Cardiac muscle cell (in vitro differentiated cells and primary cell): ENCODE results near the gene SLAMF1. TPM values are rescaled to one million over a fixed set of nuclear protein-coding genes. Genes with fewer than 3 reads are reported as not detected.
"Not testable (repeated sequence)": the region's sequence is repeated elsewhere in the genome, so short reads cannot be mapped to it uniquely, and the experiment has no call there.

ENCODE experiments used
- DNase-seq, 2 donors: peaks; one replicate each; pipeline versions ENCODE4 v3.0.0 to v3.0.0-alpha.2; 2010 to 2017; ENCODE audit warnings: low read depth in 1 of 2, low spot score in 1 of 2
- H3K27ac ChIP-seq: fragments of 200-600 bp; sonication (generic); 2 replicates; pipeline ENCODE4 v1.5.1; 2016
- H3K27me3 ChIP-seq: fragments of 200-600 bp; sonication (generic); 2 replicates; pipeline ENCODE4 v1.6.0; 2016; ENCODE audit warnings: control low read depth
- H3K36me3 ChIP-seq: fragments of 200-600 bp; sonication (generic); 2 replicates; pipeline ENCODE4 v1.5.1; 2016; ENCODE audit warnings: control low read depth
- H3K4me1 ChIP-seq: fragments of 200-600 bp; sonication (generic); 2 replicates; pipeline ENCODE4 v1.8.1; 2017; ENCODE audit warnings: low read depth, mild to moderate bottlenecking, mixed run types
- H3K4me3 ChIP-seq: fragments of 200-600 bp; sonication (generic); 2 replicates; pipeline ENCODE4 v1.5.1; 2016; ENCODE audit warnings: mild to moderate bottlenecking
- H3K9me3 ChIP-seq: fragments of 200-600 bp; sonication (generic); 2 replicates; pipeline ENCODE4 v1.5.1; 2017; ENCODE audit warnings: low read depth, mild to moderate bottlenecking, control low read depth
- CTCF ChIP-seq: IDR thresholded peaks from 2 replicates; pipeline ENCODE4 v1.5.1; 2012; ENCODE audit warnings: low read depth, mild to moderate bottlenecking, low read length
- polyA plus RNA-seq: library from polyadenylated mRNA; unstranded; fragments of >200 nt; fragmentation: Nextera tagmentation; extraction: Ambion mirVana; gene quantifications from 2 replicates; pipeline ENCODE4 v1.2.1, GENCODE V29; 2016
- total RNA-seq: library from RNA; depleted of rRNA; stranded (reverse); fragments of >200 nt; gene quantifications from 2 replicates; pipeline ENCODE4 v1.2.3, GENCODE V29; 2016

The SLAMF1 gene
- total and polyA plus RNA-seq, 2 experiments from 2014 or later: not detected

DNA sequence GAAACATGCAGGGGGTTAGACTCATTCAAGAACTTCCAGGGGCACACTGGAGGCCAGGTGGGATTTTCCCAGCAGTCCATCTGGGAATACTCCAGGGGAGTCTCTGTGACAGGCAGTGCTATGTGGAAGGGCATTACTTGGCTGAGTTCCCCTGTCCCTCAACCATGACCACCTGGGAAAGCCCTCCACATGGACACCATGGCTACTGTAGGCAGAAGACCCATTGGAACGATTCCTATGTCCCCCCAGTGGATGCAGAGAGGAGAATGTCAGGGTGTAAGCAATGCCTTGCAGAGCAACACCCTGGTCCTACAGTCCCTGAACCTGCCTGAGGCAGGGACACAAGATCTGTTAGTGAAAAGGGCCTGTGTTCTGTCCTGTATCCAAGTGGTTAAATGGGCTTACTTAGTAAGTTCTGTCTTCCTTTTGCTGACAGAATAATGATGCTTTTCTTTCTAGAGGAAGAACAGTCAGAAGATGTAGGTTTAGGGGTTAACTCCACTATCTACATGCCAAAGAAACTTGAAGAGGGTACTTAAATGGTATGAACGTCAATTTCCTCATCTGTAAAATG lies 13.4 kb downstream of the SLAMF1 start:
- H3K9me3 ChIP-seq: no peaks in the 10 kb centered on the region
- DNase-seq: no peak
- H3K4me3 ChIP-seq: no peak overlapping the region
- no peaks in the 10 kb centered on the region for H3K36me3 ChIP-seq
- no peaks in the 10 kb centered on the region for H3K27me3 ChIP-seq
- TF ChIP-seq CTCF: no peak
- H3K27ac ChIP-seq: no peak overlapping the region
- peaks cover under 1% of the 10 kb centered on the region for H3K4me1 ChIP-seq

GRCh38 chr1:160631983-160632625 lies 14.7 kb downstream of the SLAMF1 start:
- Histone ChIP-seq H3K36me3 (no peaks in the 10 kb centered on the region), H3K4me3 (no peak overlapping the region), H3K4me1 (no peaks in the 10 kb centered on the region), H3K27ac (no peak overlapping the region), H3K27me3 (no peaks in the 10 kb centered on the region), H3K9me3 (no peaks in the 10 kb centered on the region)
- TF ChIP-seq CTCF: no peak
- DNase-seq: no peak

GRCh38 chr1:160630523-160631451 lies 16.1 kb downstream of the SLAMF1 start:
- Histone ChIP-seq H3K4me3 (no peak overlapping the region), H3K9me3 (no peaks in the 10 kb centered on the region), H3K36me3 (no peaks in the 10 kb centered on the region), H3K27me3 (no peaks in the 10 kb centered on the region), H3K4me1 (no peaks in the 10 kb centered on the region), H3K27ac (no peak overlapping the region)
- no peak for DNase-seq
- TF ChIP-seq CTCF: no peak

DNA sequence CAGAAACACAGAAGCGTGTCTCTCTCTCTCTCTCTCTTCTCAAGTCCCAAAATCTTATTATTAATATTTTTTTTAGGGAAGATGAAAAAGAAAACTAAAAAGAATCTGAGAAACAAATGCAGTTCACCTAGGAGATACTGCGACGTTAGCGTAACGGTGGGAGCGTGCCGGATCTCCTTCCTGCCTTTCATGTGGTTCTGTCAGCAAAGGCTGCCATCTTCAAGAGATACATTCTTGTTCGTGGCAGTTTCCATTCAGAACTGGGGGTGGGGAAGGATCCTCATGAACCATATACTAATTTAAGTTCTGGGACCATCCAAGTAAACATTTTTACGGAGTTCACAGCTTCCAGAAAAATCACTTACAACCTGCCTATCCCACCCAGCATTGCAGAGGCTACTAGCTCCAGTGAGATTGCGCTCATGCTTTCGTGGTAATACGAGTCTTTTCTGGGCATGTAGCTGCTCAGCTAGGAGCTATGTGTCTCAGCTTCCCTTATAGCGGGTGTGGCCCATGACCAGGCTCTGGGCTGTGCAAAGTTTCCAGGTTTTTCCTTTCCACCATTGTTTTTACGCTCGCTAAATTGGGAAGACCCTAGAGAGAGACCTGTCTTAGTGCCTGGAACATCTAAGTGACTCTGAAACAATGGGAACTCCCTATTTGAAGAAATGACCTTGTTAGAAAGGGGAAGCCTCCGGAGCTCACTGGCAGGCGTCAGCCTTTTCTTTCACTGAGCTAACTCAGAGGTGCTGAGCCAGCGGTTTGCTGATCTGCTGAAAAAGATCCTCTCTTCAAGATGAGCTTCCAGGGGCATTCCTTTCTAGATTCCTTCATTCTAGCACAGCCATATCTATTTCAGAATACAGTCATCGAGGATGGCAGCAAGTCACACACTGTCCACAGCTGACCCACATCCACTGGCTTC lies 17.3 kb downstream of the SLAMF1 start:
- no peaks in the 10 kb centered on the region for H3K4me1 ChIP-seq
- H3K4me3 ChIP-seq: no peak overlapping the region
- no peak overlapping the region for H3K27ac ChIP-seq
- no peak for TF ChIP-seq CTCF
- H3K36me3 ChIP-seq: no peaks in the 10 kb centered on the region
- H3K27me3 ChIP-seq: no peaks in the 10 kb centered on the region
- DNase-seq: no peak
- H3K9me3 ChIP-seq: no peaks in the 10 kb centered on the region

- Histone ChIP-seq H3K4me1 (no peaks in the 10 kb centered on the region), H3K9me3 (no peaks in the 10 kb centered on the region), H3K27ac (no peak overlapping the region), H3K4me3 (no peak overlapping the region), H3K36me3 (no peaks in the 10 kb centered on the region), H3K27me3 (no peaks in the 10 kb centered on the region)
- no peak for DNase-seq
- no peak for TF ChIP-seq CTCF
Observed at GRCh38 chr1:160628799-160629263, 18.0 kb downstream of the SLAMF1 start.

GRCh38 chr1:160627677-160628289 lies 19.1 kb downstream of the SLAMF1 start:
- not testable (repeated sequence) for H3K27me3 ChIP-seq, H3K27ac ChIP-seq, H3K9me3 ChIP-seq, H3K36me3 ChIP-seq, DNase-seq, H3K4me3 ChIP-seq, H3K4me1 ChIP-seq
